Psoas muscle (tissue), 8 donors: ENCODE data around the gene DCT. TPM values are rescaled to one million over a fixed set of nuclear protein-coding genes. Genes with fewer than 3 reads are reported as not detected.
"Not testable (repeated sequence)": the region's sequence is repeated elsewhere in the genome, so short reads cannot be mapped to it uniquely, and the experiment has no call there.

Experiments
- ATAC-seq, 4 donors: fragments of 200-7000 bp; cut with Tn5 transposase; one replicate each; pipeline ENCODE4 v1.9.1; 2020; ENCODE audit warnings: moderate library complexity in 3 of 4, mild to moderate bottlenecking in 2 of 4
- DNase-seq, 2 donors: peaks; one replicate each; pipeline ENCODE4 v3.0.0-alpha.2; 2020
- H3K27ac ChIP-seq: fragments of 200-600 bp; one replicate; pipeline ENCODE4 v1.8.0; 2022
- H3K27me3 ChIP-seq, 3 donors: fragments of 200-600 bp in 1 of 3; one replicate each; pipeline versions ENCODE4 v1.6.1 to v1.8.0; 2013 to 2022; ENCODE audit warnings: low read length in 2 of 3, mild to moderate bottlenecking in 2 of 3, moderate library complexity in 1 of 3; ENCODE audit not compliant: insufficient read depth in 3 of 3
- H3K36me3 ChIP-seq, 2 donors: fragments of 200-600 bp in 1 of 2; one replicate each; pipeline versions ENCODE4 v1.6.1 to v1.8.0; 2013 to 2022; ENCODE audit warnings: low read depth in 1 of 2, mild to moderate bottlenecking in 1 of 2, moderate library complexity in 1 of 2; ENCODE audit not compliant: insufficient read depth in 1 of 2
- H3K4me1 ChIP-seq: fragments of 200-600 bp; one replicate; pipeline ENCODE4 v1.8.0; 2022
- H3K4me3 ChIP-seq: fragments of 200-600 bp; one replicate; pipeline ENCODE4 v1.8.0; 2022; ENCODE audit warnings: mild to moderate bottlenecking
- H3K9me3 ChIP-seq: fragments of 200-600 bp; one replicate; pipeline ENCODE4 v1.8.0; 2022
- WGBS, 3 donors: extraction: QIAGEN DNeasy Blood & Tissue Kit; methylation state at CpG; one replicate each; pipeline versions ENCODE4 v1.1.6 to v1.1.7; 2013; 5-methylcytosine and 5-hydroxymethylcytosine counted together
- intact Hi-C, 2 donors: fragments of 100-400 bp; cut with DNase I; formaldehyde crosslinking; loops; one replicate each; pipeline versions ENCODE4 v1.11.0 to v1.14.2; 2022
- long read RNA-seq, 2 donors: library from polyadenylated mRNA; unstranded; transcript quantifications; one replicate each; pipeline ENCODE4 v2.0.0, GENCODE V29; 2021
- polyA plus RNA-seq, 3 donors: library from polyadenylated mRNA; stranded (reverse); fragments of 200-250 nt; gene quantifications; one replicate each; pipeline ENCODE4 v1.2.3, GENCODE V29; 2013
- total RNA-seq, 4 donors: library from RNA; stranded (reverse); fragmentation: NEBNext Ultra II Directional in 2 of 4; extraction: Animal tissue kit (Norgen Biotek cat#: 25700) in 2 of 4; gene quantifications; one replicate each; pipeline versions ENCODE4 v1.2.1 to v1.2.4, GENCODE V29; 2021 to 2023
- TF ChIP-seq, protein P1 (sequence below): fragments of 200-600 bp; IDR thresholded peaks from one replicate; pipeline ENCODE4 v1.8.0; 2022; ENCODE audit warnings: antibody characterized with exemption
- donor health status: healthy with polysubstance abuse.
- donor health status: DM: no; HTN: no; CAD: no; lungs with moderate emphysema.
- donor health status: Bipolar disorder and iron deficiency.
- donor health status: healthy.
- donor health status: DM: yes; HTN: yes; CAD: no.
- donor health status: DM: no; HTN: no; CAD: no.
- donor health status: DM: no; HTN: no; CAD: no.
- donor health status: DM: yes; HTN: yes; CAD: no.

The DCT gene
- total RNA-seq (under 1 TPM; 0.22 to 0.64 (median 0.37) TPM), polyA plus RNA-seq (under 1 TPM; 0.04 to 0.18 (median 0.05) TPM)
- long read RNA-seq, donor 1: 0 reads
- long read RNA-seq, donor 2: 0 reads

DNA sequence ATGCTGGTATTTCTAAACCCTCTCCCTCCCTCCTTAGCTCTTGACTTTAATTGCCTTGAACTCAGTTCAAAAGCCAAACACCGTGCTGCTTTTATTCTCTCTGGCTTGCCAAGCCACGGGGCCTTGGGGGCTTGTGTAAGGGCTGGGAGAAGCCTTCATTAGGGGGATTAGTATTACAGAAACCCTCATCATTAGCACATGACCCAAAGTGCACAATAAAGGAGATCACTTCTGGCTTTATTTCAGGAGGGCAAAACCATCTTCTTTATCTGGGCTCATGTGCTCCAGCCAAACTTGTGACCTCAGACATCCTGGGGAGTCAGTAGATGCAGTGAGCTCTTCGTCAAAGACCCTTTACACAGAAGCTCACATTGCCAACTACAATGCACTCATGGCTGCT, at the start of gene DCT:
DCT (minus strand) TSS at position 67 of the 400 bp plus-strand sequence. CDS start 427 bp downstream, outside the sequence.
- TF ChIP-seq, protein P1, sequence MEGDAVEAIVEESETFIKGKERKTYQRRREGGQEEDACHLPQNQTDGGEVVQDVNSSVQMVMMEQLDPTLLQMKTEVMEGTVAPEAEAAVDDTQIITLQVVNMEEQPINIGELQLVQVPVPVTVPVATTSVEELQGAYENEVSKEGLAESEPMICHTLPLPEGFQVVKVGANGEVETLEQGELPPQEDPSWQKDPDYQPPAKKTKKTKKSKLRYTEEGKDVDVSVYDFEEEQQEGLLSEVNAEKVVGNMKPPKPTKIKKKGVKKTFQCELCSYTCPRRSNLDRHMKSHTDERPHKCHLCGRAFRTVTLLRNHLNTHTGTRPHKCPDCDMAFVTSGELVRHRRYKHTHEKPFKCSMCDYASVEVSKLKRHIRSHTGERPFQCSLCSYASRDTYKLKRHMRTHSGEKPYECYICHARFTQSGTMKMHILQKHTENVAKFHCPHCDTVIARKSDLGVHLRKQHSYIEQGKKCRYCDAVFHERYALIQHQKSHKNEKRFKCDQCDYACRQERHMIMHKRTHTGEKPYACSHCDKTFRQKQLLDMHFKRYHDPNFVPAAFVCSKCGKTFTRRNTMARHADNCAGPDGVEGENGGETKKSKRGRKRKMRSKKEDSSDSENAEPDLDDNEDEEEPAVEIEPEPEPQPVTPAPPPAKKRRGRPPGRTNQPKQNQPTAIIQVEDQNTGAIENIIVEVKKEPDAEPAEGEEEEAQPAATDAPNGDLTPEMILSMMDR: no peak
- ATAC-seq (no peak), DNase-seq (no peak)
- no peaks in the 10 kb centered on the region for H3K9me3 ChIP-seq
- H3K36me3 ChIP-seq: no peaks in the 10 kb centered on the region
- intact Hi-C loops: no loop called here
- WGBS, 3 donors: 23 to 30% (median 26%) methylated on average over 3 of the region's 3 CpGs
- no peaks in the 10 kb centered on the region for H3K4me1 ChIP-seq
- no peak within 1 kb of the TSS for H3K27ac ChIP-seq
- peaks cover 0 to 2% (median 0%) of the 10 kb centered on the region in 3 donors for H3K27me3 ChIP-seq
- H3K4me3 ChIP-seq: no peak within 1 kb of the TSS

DNA sequence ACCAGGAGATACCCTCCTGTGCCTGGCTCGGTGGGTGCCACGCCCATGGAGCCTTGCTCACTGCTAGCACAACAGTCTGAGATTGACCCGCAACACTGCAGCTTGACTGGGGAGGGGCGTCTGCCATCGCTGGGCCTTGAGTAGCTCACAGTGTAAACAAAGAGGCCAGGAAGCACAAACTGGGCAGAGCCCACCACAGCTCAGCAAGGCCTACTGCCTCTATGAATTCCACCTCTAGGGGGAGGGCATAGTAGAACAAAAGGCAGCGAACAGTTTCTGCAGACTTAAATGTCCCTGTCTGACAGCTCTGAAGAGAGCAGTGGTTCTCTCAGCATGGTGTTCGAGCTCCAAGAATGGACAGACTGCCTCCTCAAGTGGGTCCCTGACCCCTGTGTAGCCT, 47.5 kb upstream of the DCT start:
- H3K4me3 ChIP-seq, H3K27me3 ChIP-seq, H3K4me1 ChIP-seq, DNase-seq, H3K27ac ChIP-seq, ATAC-seq, H3K36me3 ChIP-seq, H3K9me3 ChIP-seq, intact Hi-C loops: not testable (repeated sequence)
- WGBS, 3 donors: 60 to 75% (median 68%) methylated on average over 7 of the region's 7 CpGs

DNA sequence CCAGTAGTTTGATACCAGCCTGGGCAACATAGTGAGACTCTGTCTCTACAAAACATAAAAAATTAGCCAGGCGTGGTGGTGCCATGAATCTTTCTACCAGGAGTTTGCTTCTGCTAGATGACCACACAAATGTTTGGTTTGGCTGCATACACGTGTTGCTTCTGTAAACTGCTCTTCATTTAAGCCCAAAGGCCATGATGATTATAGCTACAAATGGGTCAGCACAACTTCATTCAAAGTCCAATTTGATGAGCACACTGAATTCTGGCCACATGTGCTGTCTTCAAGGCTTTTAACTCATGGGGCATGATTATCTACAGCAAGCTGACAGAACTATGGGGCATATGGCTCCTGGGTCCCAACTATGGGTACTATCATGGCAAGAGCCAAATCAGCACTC, 46.3 kb upstream of the DCT start:
- ATAC-seq: no peak

DNA sequence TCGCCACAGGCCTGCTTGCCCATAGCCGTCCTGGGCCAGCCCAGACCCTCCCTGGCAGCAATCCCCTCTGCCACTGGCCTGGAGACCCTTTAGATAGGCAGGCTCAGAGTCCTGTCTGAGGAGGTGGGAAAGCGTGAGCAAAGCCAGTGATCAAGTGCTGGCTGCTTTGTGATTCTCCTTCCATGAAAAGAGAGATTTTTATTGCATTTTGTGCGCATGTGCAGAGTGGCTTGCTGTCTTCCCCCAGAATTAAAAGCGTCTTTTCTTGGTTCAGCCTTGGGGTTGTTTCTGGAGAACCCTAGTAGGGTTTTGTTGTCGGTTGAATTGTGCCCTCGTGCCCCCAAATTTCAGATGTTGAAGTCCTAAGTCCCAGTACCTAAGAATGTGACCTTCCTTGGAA, 44.9 kb upstream of the DCT start:
- Histone ChIP-seq H3K36me3 (no peaks in the 10 kb centered on the region), H3K4me3 (no peak overlapping the region), H3K27ac (no peak overlapping the region), H3K9me3 (no peaks in the 10 kb centered on the region), H3K4me1 (no peaks in the 10 kb centered on the region), H3K27me3 (no peaks in the 10 kb centered on the region)
- WGBS, 3 donors: 80 to 84% (median 82%) methylated on average over 7 of the region's 7 CpGs
- ATAC-seq (no peak), DNase-seq (no peak)
- TF ChIP-seq, protein P1: no peak
- intact Hi-C loops: no loop called here

More for the DNA sequence above, 46.3 kb upstream of the DCT start:
- 85 to 92% (median 92%) methylated on average over 2 of the region's 2 CpGs for WGBS, 3 donors
- Histone ChIP-seq H3K9me3 (no peaks in the 10 kb centered on the region), H3K36me3 (no peaks in the 10 kb centered on the region), H3K4me1 (no peaks in the 10 kb centered on the region), H3K27ac (no peak overlapping the region), H3K4me3 (no peak overlapping the region), H3K27me3 (no peaks in the 10 kb centered on the region)
- TF ChIP-seq, protein P1: no peak
- intact Hi-C loops: no loop called here
- no peak for DNase-seq

DNA sequence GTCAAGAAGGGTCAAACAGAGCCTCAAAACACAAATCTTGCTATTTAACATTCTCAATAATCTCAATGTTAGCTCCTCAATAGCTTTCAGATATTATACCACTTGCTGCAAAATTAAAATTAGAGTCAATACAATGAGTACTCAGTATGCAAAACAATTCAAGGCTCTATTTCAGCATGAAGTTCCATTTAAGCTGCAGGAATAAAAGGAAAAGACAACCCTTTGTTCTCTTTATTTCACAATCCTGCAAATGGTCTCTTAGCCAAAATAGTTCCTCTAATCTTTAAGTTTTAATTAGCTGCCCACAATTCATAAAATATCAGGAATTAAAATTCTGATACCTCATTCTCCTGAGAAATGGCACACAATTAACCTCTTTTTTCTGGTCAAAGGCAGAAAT, 40.5 kb upstream of the DCT start:
- Histone ChIP-seq H3K9me3 (no peaks in the 10 kb centered on the region), H3K27me3 (no peaks in the 10 kb centered on the region), H3K4me3 (no peak overlapping the region), H3K27ac (no peak overlapping the region), H3K4me1 (no peaks in the 10 kb centered on the region), H3K36me3 (no peaks in the 10 kb centered on the region)
- no peak for ATAC-seq
- DNase-seq: no peak
- TF ChIP-seq, protein P1: no peak
- intact Hi-C loops: no loop called here
